Ishikawa (cell line): ENCODE measurements around the gene NEURL1.

Experiments
- CEBPB ChIP-seq: IDR thresholded peaks from 2 replicates; pipeline ENCODE4 v1.6.1; 2012
- NFIC ChIP-seq: IDR thresholded peaks from 2 replicates; pipeline ENCODE4 v1.6.1; 2012

- TF ChIP-seq NFIC = no peak
- TF ChIP-seq CEBPB = no peak
Measured at GRCh38 chr10:103640436-103641181, 147.1 kb downstream of the NEURL1 start.
